Retinal pigment epithelial cell (primary cell): ENCODE measurements around the gene TBX19.
A peak's percentile ranks its signal among the peaks of the same experiment; 100 is the strongest.

Experiments
- DNase-seq: peaks from one replicate; pipeline ENCODE4 v3.0.0-alpha.2; 2010; ENCODE audit warnings: low read depth
- H3K4me3 ChIP-seq: 2 replicates; pipeline ENCODE4 v1.5.1; 2011; ENCODE audit warnings: mild to moderate bottlenecking, low read length, control low read depth, moderate library complexity
- CTCF ChIP-seq: conservative IDR thresholded peaks from 2 replicates; pipeline ENCODE4 v1.5.1; 2011; ENCODE audit warnings: low read depth, low read length, control low read depth, inconsistent platforms

Gene TBX19

GRCh38 chr1:168260393-168260792 lies 20.3 kb upstream of the TBX19 start:
- no peak for DNase-seq
- H3K4me3 ChIP-seq, result no peak overlapping the region
- no peak for TF ChIP-seq CTCF

- H3K4me3 ChIP-seq, result no peak overlapping the region
- peak; percentile 11 for DNase-seq
- no peak for TF ChIP-seq CTCF
These were observed 19.3 kb upstream of the TBX19 start for GRCh38 chr1:168261390-168261789.

GRCh38 chr1:168263130-168263529 lies 17.5 kb upstream of the TBX19 start:
- no peak for TF ChIP-seq CTCF
- DNase-seq, result no peak
- H3K4me3 ChIP-seq, result no peak overlapping the region

- no peak for DNase-seq
- H3K4me3 ChIP-seq, result no peak overlapping the region
- no peak for TF ChIP-seq CTCF
These were observed 16.4 kb upstream of the TBX19 start for GRCh38 chr1:168264296-168264695.

- TF ChIP-seq CTCF, result no peak
- DNase-seq, result no peak
- H3K4me3 ChIP-seq, result no peak overlapping the region
These were observed 15.1 kb upstream of the TBX19 start for GRCh38 chr1:168265596-168265995.

- no peak for DNase-seq
- no peak for TF ChIP-seq CTCF
- no peak overlapping the region for H3K4me3 ChIP-seq
These were observed 14.0 kb upstream of the TBX19 start for GRCh38 chr1:168266644-168267186.

GRCh38 chr1:168271636-168272035 lies 9.0 kb upstream of the TBX19 start:
- no peak overlapping the region for H3K4me3 ChIP-seq
- DNase-seq, result no peak
- TF ChIP-seq CTCF, result no peak
